HL-60 (cell line): ENCODE results near the gene ZNF586.

ENCODE experiments used
- DNase-seq, 2 experiments: peaks; one replicate each; pipeline ENCODE4 v3.0.0-alpha.2; 2010 to 2020; ENCODE audit warnings: low read depth in 1 of 2, low spot score in 1 of 2
- H3K27ac ChIP-seq: fragments of 250-450 bp; sonication (Bioruptor Pico); replicated peaks from 2 replicates; pipeline ENCODE4 v1.5.1; 2020; ENCODE audit warnings: mild to moderate bottlenecking, moderate library complexity
- H3K27me3 ChIP-seq: fragments of 250-450 bp; sonication (Bioruptor Pico); 2 replicates; pipeline ENCODE4 v1.5.1; 2021; ENCODE audit warnings: mild to moderate bottlenecking, moderate library complexity; ENCODE audit not compliant: insufficient read depth, poor library complexity, severe bottlenecking
- H3K4me3 ChIP-seq: replicated peaks from 2 replicates; pipeline ENCODE4 v1.5.1; 2011; ENCODE audit warnings: mild to moderate bottlenecking, control low read depth, low read length; ENCODE audit not compliant: insufficient read depth
- CTCF ChIP-seq: IDR thresholded peaks from one replicate; pipeline ENCODE4 v1.5.1; 2011; ENCODE audit warnings: low read length, control low read depth, inconsistent platforms; ENCODE audit not compliant: insufficient read depth
- GABPA ChIP-seq: IDR thresholded peaks from 2 replicates; pipeline ENCODE4 v1.6.1; 2012; ENCODE audit warnings: low read depth
- POLR2AphosphoS5 ChIP-seq: IDR thresholded peaks from 2 replicates; pipeline ENCODE4 v1.6.1; 2012; ENCODE audit warnings: low read depth
- REST ChIP-seq: IDR thresholded peaks from 2 replicates; pipeline ENCODE4 v1.6.1; 2012; ENCODE audit warnings: low read depth; ENCODE audit not compliant: insufficient replicate concordance
- SPI1 ChIP-seq: IDR thresholded peaks from 2 replicates; pipeline ENCODE4 v1.6.1; 2012; ENCODE audit warnings: low read depth, mild to moderate bottlenecking, borderline replicate concordance

The ZNF586 gene

GRCh38 chr19:57755031-57755430 lies 14.4 kb upstream of the ZNF586 start:
- Histone ChIP-seq H3K4me3 (no peak overlapping the region), H3K27me3 (no peaks in the 10 kb centered on the region), H3K27ac (no peak overlapping the region)
- no peak for TF ChIP-seq POLR2AphosphoS5
- no peak for DNase-seq

- DNase-seq: no peak
- H3K27ac ChIP-seq: no peak overlapping the region
Measured at GRCh38 chr19:57757941-57758340, 11.5 kb upstream of the ZNF586 start.

GRCh38 chr19:57759096-57759495 lies 10.4 kb upstream of the ZNF586 start:
- Histone ChIP-seq H3K27me3 (no peaks in the 10 kb centered on the region), H3K27ac (no peak overlapping the region), H3K4me3 (no peak overlapping the region)
- DNase-seq: no peak
- no peak for TF ChIP-seq REST
- no peak for TF ChIP-seq POLR2AphosphoS5
- TF ChIP-seq GABPA: no peak
- TF ChIP-seq CTCF: no peak
- no peak for TF ChIP-seq SPI1

More at GRCh38 chr19:57757941-57758340, 11.5 kb upstream of the ZNF586 start:
- TF ChIP-seq CTCF: no peak
- TF ChIP-seq POLR2AphosphoS5: no peak
- TF ChIP-seq GABPA: no peak
- no peak for TF ChIP-seq SPI1
- TF ChIP-seq REST: no peak
- Histone ChIP-seq H3K4me3 (no peak overlapping the region), H3K27me3 (no peaks in the 10 kb centered on the region)

GRCh38 chr19:57771417-57771816 lies 1.9 kb downstream of the ZNF586 start:
- TF ChIP-seq GABPA: no peak
- TF ChIP-seq CTCF: no peak
- TF ChIP-seq POLR2AphosphoS5: no peak
- TF ChIP-seq SPI1: no peak
- TF ChIP-seq REST: no peak
- Histone ChIP-seq H3K27ac (no peak overlapping the region), H3K27me3 (no peaks in the 10 kb centered on the region), H3K4me3 (no peak overlapping the region)
- DNase-seq: no peak
